NCI-H1930 (cell line): Measurements from ENCODE around the gene PIM2.
"Not testable (repeated sequence)": the region's sequence is repeated elsewhere in the genome, so short reads cannot be mapped to it uniquely, and the experiment has no call there.

ENCODE experiments used
- DNase-seq, 2 experiments: peaks; one replicate each; lab custom pipeline; 2025; lab: John Stamatoyannopoulos, UW

PIM2 gene

DNA sequence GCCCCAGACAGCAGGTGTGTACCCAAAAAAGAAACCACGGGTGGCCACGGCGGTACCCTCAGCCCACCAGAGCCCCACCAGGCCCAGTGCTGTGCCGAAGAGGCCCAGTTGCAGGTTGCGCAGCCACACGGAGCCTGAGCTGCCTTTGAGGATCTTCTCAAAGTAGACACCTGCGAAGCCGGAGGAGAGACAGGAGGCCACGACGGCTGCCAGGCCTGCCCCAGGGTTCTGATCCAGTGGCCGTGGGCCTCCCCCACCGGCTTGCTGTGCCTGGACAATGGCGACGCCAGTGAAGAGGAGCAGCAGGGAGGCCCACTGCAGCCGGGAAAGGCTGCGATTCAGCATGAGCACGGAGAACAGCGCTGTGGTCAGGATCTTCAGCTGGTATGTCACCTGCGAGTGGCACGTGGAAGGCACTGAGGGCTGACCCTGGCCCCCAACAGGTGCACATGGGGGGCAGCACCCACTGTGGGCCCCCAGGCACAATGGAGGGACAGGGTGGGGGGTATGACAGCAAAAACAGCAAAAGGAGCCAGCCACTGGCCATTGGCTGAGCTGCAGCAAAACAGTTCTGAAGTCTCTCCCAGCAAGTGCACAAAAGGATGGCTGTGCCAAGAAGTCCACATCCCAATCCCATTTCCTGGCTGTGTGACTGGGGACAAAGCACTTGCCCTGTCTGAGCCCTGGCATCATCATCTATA lies 13.6 kb downstream of the PIM2 start:
- DNase-seq: no peak

DNA sequence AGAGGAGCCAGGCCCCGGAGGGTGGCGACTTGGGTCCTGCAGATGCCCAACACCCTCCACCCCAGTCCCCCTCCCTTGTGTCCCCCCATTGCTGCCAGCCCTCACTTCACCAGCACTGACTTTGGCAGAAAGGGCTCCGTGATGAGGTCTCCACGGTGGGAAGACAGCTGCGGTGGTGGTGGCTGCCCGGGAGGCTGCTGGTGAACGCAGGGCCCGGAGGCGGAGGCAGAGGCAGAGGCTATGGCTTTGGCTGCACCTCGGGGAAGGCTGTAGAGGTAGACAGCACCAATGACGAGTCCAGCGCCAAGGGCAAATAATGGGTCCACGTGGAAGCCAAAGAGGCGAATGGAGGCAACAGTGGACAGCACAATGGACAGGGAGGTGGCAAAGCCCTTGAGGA lies 14.2 kb downstream of the PIM2 start:
- DNase-seq: no peak

DNA sequence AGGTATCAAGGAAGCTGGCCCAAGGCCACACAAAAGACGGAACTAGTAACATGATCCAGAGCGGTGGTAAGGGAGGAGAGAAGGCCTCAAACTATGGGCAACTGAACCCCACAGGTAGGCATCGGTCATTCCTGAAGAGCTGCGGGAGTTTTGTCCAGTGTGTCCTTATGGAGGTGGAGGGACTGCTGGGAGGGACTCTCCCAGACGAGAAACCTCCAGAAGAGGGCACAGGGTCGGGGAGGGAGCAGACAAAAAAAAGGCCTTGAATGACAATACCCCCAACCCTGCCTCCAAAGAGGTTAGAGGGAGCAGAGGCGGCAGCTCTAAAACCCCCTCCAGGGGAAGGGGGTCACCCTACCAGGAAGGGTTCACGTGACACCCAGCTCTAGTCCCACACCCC lies 14.6 kb downstream of the PIM2 start:
- DNase-seq: no peak

- DNase-seq: no peak
These were observed 15.5 kb downstream of the PIM2 start for GRCh38 chrX:48903290-48903689.

GRCh38 chrX:48902776-48903175 lies 16.0 kb downstream of the PIM2 start:
- DNase-seq: no peak

DNA sequence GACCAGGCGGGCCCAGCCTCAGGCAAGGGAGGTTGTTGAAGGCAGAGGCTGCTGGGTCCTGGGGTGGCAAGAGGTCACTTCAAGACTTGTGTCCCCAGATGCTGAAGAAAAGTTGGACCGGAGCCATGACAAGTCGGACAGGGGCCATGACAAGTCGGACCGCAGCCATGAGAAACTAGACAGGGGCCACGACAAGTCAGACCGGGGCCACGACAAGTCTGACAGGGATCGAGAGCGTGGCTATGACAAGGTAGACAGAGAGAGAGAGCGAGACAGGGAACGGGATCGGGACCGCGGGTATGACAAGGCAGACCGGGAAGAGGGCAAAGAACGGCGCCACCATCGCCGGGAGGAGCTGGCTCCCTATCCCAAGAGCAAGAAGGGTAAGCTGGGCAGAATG lies 16.7 kb downstream of the PIM2 start:
- no peak for DNase-seq

GRCh38 chrX:48901069-48901468 lies 17.8 kb downstream of the PIM2 start:
- no peak for DNase-seq

DNA sequence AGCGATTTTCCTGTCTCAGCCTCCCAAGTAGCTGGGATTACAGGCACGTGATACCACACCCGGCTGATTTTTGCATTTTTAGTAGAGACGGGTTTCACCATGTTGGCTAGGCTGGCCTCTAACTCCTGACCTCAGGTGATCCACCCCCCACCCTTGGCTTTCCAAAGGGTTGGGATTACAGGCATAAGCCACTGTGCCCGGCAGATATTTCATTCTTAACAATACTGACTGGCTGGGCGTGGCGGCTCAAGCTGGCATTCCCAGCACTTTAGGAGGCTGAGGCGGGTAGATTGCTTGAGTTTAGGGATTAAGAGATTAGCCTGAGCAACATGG lies 19.8 kb downstream of the PIM2 start:
- no peak for DNase-seq

- peak; percentile 86 to 93 for DNase-seq
These were observed 21.1 kb downstream of the PIM2 start, which contains the start of the genes PQBP1 and TIMM17B for GRCh38 chrX:48897625-48898306. TSS of gene PQBP1 (plus strand) at chrX:48897930. CDS start at chrX:48898510, 580 bp downstream. TSS of gene TIMM17B (minus strand) at chrX:48897768. CDS start at chrX:48897749, 19 bp downstream.

- peak; percentile 67 to 72 for DNase-seq
These were observed 21.6 kb downstream of the PIM2 start for GRCh38 chrX:48897157-48897624.

- no peak for DNase-seq
These were observed 22.2 kb downstream of the PIM2 start for GRCh38 chrX:48896611-48897011.

DNA sequence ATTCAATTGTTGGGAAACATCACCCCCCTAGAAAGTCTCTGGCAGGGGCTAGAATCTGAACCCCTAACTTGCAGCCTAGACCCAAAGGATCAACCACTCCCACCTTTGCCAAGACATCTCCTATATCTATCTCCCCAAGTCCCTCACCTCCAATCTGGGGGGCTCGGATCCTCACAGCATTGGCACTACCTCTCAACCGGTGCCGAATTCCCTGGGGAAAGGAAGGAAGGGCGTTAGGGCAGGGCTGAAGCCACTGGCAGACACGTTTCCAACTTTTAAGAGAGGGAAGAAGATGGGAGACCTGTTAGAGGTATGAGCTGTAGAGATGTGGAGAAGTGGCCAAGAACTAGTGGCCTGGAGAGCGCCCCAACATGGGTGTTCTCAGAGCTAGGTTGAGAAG lies 23.9 kb downstream of the PIM2 start:
- DNase-seq: no peak

GRCh38 chrX:48893556-48894348 lies 25.1 kb downstream of the PIM2 start:
- DNase-seq: no peak

DNA sequence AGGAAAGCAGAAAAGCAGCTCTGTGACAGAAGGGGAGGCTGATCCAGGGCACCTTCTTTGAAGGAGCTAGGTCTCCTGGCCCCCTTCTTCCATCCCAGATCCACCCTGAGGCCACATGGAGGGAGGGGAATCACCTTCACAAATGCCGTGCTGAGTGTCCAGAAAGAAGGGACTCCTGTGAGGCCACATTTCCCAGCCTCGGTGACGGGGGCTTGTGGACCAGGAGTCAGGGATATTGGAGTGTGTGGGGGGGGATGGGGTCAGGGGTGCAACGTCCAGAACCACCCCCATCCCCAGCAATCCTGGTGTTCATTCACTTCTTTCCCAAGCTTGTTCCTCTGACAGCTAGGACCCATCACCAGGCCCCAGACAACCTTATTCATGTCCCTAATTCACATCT lies 25.9 kb downstream of the PIM2 start:
- DNase-seq: no peak

GRCh38 chrX:48891402-48892288 lies 27.2 kb downstream of the PIM2 start:
- DNase-seq: peak; percentile 80 to 85

DNA sequence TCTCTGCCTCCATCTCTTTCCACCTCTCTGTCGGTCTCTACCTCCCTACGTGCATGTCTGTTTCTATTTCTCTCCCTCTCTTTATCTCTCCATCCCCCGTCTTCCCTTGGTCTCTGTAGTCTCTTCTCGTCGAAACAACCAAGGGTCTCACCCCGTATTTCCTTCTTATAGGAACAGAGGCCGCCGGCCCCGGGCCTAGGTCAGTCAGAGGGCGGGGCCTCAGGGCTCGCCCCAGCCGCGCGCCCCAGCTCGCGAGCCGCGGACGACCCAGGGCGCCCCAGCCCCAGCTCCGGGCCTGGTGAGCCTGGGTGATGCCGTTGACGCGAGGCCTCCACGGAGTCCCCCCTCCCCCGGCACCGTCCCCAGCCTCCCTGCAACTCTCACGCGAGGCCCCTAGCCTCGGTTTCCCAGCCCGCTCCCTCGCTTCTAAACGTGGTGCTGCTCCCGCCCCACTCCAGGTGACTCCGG lies 27.9 kb downstream of the PIM2 start:
- no peak for DNase-seq

GRCh38 chrX:48890296-48890925 lies 28.4 kb downstream of the PIM2 start:
- DNase-seq: no peak

- DNase-seq: not testable (repeated sequence)
These were observed 32.2 kb downstream of the PIM2 start for GRCh38 chrX:48886586-48886985.

DNA sequence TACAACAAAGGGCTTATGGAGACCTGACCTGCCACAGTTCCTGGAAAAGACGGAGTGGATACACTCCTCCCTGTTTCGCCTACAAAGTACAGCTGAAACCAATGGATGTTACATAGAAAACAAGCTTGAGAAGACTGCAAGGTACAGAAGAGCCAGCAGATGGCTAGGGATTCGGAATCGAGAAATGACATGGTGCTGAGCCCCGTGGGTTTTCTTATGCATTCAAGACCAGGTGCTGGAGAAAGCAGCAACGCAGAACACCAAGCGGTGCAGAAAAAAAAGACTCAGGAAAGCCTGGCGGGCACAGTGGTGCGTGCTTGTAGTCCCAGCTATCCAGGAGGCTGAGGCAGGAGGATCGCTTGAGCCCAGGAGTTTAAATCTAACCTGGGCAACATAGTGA lies 35.1 kb downstream of the PIM2 start:
- DNase-seq: no peak

GRCh38 chrX:48876944-48877343 lies 41.9 kb downstream of the PIM2 start:
- not testable (repeated sequence) for DNase-seq

DNA sequence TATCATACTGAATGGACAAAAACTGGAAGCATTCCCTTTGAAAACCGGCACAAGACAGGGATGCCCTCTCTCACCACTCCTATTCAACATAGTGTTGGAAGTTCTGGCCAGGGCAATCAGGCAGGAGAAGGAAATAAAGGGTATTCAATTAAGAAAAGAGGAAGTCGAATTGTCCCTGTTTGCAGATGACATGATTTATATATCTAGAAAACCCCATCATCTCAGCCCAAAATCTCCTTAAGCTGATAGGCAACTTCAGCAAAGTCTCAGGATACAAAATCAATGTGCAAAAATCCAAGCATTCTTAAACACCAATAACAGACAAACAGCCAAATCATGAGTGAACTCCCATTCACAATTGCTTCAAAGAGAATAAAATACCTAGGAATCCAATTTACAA lies 46.8 kb downstream of the PIM2 start:
- not testable (repeated sequence) for DNase-seq
